8988T (cell line): Measurements from ENCODE around the gene RHOJ.
"Not testable (repeated sequence)": the region's sequence is repeated elsewhere in the genome, so short reads cannot be mapped to it uniquely, and the experiment has no call there.

Experiments
- DNase-seq: peaks from one replicate; pipeline ENCODE4 v3.0.0; 2011

RHOJ gene

DNA sequence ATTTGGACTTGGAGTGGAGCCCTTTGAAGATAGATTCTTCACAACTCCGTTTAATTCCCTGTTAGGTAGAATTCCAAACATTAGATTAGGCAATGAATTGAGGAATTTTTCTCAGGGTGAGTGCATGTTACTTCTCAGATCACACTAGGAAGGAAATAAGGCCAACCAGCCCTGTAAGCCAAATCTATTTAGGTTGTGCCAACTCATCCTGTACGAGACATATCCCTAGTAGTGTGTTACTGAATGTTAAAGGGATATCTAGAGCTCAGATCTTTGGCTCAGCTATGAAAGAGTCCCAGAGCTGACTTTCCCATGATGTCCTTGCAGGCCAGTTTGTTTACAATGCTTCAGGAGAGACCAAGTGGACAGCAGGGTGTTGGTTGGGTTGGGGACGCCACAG, 68.9 kb downstream of the RHOJ start:
- no peak for DNase-seq

GRCh38 chr14:63273717-63274655, 69.7 kb downstream of the RHOJ start:
- DNase-seq: no peak

- no peak for DNase-seq
These were observed 71.4 kb downstream of the RHOJ start for GRCh38 chr14:63275611-63276010.

DNA sequence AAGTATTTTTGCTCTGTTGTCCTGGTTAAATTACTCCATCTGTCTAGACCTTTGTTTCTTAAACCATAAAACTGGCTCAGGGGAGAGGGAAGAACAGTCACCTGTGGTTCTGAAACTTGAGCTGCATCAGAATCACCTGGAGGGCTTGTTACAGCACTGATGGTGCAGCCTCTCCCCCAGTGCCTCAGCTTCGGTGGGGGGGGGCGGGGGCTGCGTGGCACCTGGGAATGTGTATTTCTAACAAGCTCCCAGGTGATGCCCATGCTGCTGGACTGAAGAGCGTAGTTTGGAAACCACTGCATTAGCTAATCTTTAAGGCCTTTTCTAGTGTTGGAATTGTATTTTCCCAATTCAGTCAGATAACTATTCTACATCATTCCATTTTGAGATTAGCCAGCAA, 71.8 kb downstream of the RHOJ start:
- no peak for DNase-seq

DNA sequence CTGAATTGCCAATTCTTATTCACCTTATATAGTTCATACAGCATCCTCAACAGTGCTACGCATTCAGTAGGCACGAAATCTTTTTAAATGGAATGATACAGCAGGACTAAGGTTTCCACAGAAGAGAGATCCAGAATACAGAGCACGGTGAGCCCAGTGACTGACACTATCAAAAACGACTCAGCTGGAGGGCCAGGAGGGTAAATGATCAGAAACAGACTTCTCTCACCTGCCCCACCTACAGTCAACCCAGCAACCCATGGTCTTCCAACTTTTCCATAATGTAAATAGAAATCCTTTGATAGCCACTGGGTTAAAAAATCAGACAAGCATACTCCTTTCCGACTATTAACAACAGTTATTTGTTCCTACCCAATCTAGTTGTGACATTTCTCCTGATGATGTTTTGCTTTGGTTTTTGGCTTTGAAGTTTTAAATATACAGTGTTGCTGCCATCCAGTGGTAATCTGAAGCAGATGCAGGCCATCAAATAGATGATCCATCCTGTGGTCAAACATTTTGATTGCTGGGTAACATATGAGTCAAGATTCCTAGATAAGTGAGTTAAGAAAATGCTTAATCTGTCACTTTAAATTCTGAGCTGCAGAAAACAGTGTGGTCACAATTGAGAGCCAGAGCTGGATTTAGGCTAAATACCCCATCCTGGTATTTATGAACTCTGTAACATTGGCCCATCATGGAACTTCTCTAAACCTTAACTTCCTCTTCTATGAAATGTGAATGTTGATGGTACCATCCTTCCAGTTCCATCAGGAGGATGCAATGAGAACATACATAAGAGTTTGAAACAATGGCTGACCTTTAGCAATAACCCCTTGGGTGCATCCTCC, 72.5 kb downstream of the RHOJ start:
- DNase-seq: peak; percentile 23

DNA sequence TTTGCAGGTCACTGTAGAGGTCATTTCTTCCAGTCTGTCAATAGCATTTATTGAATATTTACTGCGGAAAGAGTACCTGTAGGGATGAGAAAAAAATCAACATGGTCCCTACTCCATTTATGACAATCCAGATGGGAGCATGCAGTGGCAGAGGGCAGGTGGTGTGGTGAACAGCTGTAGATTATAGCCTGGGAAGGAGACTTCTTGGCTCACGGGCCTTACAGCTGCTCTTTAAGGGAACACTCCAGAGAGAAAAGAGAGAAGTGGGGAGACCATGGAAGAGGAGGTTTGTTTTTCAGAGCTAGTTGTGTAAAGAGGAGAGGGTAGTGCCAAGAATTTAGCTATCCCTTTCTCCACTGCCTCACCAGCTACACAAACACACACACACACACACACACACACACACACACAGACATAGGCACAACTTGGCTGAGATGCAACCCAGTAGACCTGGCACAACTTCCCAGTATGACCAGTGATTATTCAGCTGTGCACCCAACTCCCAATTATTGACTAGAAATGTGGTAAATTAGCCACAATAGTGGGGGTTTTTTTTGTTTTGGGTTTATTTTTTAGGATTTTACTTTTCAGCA, 73.4 kb downstream of the RHOJ start:
- DNase-seq: no peak

- DNase-seq: not testable (repeated sequence)
These were observed 75.7 kb downstream of the RHOJ start for GRCh38 chr14:63279933-63280332.

GRCh38 chr14:63282997-63283883, 79.0 kb downstream of the RHOJ start:
- no peak for DNase-seq

DNA sequence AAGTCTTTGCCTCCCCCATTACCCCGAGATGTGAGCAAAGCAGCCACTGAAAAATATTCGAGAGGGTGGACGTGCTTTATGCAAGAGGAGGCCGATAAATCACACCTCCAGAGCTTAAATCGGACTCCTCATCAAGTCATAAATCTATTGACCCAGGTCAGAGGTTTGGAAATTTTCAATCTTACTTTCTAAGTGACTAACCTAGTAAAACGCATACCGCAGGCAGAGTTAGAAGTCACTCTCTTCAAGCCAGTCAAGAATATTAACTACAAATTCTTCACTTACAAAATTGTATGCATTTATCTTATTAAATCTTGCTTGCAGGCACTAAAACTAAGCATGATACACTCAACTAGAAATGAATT, 79.6 kb downstream of the RHOJ start:
- DNase-seq: no peak

- no peak for DNase-seq
These were observed 81.8 kb downstream of the RHOJ start for GRCh38 chr14:63286071-63286470.

- no peak for DNase-seq
These were observed 83.6 kb downstream of the RHOJ start for GRCh38 chr14:63287666-63288483.

DNA sequence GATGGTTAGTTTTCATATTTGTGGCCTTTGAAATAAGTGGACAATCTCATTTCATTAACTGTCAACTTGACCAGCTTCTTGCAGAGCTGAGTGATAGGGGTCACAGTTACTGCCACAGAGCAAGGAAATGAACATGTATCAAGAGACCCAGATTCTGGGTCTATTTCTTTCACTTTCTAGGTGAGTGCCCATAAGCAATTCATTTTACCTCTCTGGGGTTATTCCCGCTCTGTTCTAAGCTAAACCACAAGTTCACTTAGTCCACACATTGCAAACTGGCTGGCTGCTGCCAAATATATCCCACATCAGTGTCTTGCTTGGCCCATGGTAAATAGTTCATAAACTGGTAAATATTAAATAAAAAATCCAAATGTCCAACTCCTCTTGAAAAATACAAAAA, 84.6 kb downstream of the RHOJ start:
- no peak for DNase-seq

DNA sequence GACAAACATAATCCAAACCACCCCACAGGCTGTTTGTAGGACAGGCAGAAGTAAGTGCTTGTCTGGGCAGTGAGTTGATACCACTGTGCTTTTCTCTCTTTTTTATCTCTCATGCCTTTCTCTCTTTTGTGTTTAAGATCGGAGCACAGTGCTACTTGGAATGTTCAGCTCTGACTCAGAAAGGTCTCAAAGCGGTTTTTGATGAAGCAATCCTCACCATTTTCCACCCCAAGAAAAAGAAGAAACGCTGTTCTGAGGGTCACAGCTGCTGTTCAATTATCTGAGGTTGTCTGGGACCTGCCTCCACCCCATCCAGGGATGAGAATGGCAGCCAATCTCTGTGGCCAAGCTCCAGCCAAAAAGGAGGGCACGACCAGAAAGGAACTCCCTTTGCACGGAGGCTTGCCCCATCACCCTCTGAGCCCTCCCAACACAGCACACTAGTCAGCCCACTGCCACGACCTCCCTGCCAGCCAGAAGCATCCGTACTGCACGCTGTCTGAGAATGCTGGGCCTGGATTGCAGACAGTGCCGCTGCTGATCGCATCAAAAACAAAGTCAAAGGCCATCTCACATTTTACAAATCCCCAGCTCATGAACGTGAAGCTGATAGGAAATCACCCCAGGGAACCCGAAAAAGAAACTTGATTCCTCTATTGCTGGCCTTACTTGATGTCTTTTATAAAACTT, 86.6 kb downstream of the RHOJ start:
- no peak for DNase-seq

GRCh38 chr14:63292805-63293204, 88.6 kb downstream of the RHOJ start:
- DNase-seq: no peak

DNA sequence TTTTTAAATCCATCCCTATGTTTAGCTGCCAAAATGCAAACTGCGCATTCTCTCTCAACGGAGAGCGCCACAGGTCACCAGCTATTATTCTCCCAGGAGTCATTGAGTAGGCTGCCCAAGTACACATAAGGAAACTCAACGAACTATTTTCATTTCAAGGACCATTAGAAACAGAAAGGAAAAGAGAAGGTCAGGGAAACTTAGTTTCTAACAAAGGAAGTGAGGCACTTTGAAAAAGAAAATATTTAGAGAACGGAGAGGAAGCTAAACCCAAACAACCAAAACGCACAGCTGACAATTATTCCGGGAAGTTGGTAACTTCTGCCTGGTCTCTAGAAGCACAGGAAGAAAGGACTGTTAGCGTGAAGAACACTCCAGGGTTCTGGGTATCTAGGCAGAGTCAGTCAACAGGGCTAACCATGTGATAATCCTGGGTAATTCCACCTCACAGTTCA, 91.0 kb downstream of the RHOJ start:
- DNase-seq: no peak

- no peak for DNase-seq
These were observed 91.9 kb downstream of the RHOJ start for GRCh38 chr14:63296060-63296563.

GRCh38 chr14:63297372-63298063, 93.3 kb downstream of the RHOJ start:
- DNase-seq: no peak

GRCh38 chr14:63299351-63300110, 95.3 kb downstream of the RHOJ start:
- no peak for DNase-seq

- no peak for DNase-seq
These were observed 96.6 kb downstream of the RHOJ start for GRCh38 chr14:63300854-63301253.
